ENCODE results near the gene RMP24.

DNA sequence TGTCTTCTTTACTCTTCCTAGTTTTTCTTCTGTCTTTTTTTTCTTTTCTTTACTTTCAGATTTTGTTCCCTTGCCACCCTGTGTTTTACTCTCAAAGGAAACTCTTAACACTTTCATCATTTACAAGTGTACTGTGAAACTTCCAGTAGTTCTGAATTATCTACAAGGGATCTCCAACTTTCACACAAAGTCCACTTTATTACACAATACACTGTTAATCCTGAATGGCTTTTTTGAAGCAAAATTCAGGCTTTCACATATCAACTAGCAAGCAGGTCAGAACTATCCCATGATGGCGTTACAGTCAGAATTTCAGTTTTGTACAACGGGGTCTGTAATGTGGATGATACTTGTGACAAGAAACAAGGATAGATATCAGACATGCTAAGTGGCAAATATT, 34.5 kb downstream of the RMP24 start:
- TF ChIP-seq, protein P1, sequence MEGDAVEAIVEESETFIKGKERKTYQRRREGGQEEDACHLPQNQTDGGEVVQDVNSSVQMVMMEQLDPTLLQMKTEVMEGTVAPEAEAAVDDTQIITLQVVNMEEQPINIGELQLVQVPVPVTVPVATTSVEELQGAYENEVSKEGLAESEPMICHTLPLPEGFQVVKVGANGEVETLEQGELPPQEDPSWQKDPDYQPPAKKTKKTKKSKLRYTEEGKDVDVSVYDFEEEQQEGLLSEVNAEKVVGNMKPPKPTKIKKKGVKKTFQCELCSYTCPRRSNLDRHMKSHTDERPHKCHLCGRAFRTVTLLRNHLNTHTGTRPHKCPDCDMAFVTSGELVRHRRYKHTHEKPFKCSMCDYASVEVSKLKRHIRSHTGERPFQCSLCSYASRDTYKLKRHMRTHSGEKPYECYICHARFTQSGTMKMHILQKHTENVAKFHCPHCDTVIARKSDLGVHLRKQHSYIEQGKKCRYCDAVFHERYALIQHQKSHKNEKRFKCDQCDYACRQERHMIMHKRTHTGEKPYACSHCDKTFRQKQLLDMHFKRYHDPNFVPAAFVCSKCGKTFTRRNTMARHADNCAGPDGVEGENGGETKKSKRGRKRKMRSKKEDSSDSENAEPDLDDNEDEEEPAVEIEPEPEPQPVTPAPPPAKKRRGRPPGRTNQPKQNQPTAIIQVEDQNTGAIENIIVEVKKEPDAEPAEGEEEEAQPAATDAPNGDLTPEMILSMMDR (IDR thresholded peaks at IDR 0.05; ENCODE audit: borderline replicate concordance, extremely low read depth, low read length, poor library complexity, severe bottlenecking) = no peak
- no peak for TF ChIP-seq EZH2 (IDR thresholded peaks at IDR 0.05; ENCODE audit: borderline replicate concordance, low read depth, low read length, severe bottlenecking)
